Bronchial epithelial cell (primary cell): ENCODE measurements around the gene FCRL3. TPM values are rescaled to one million over a fixed set of nuclear protein-coding genes. Genes with fewer than 3 reads are reported as not detected.

Source experiments
- total RNA-seq: library from RNA; depleted of rRNA; stranded (reverse); fragments of >200 nt; gene quantifications from 2 replicates; pipeline ENCODE4 v1.2.1, GENCODE V29; 2014

Gene FCRL3
- total RNA-seq, 1 donor from 2014 or later: not detected

Other genes starting within 250 kb of the FCRL3 start
- gene FCRL5, start 148.3 kb downstream of the FCRL3 start, total RNA-seq: not detected in 2 replicates
- not detected in 2 replicates for gene FCRL4, start 102.7 kb downstream of the FCRL3 start, total RNA-seq
- gene FCRL2, start 76.4 kb upstream of the FCRL3 start, total RNA-seq: not detected in 2 replicates
- gene FCRL1, start 119.4 kb upstream of the FCRL3 start, total RNA-seq: not detected in 2 replicates
- gene CD5L, start 141.0 kb upstream of the FCRL3 start, total RNA-seq: not detected in 2 replicates